K562 (cell line): Measurements from ENCODE around the gene ABCC1. TPM values are rescaled to one million over a fixed set of nuclear protein-coding genes. Genes with fewer than 3 reads are reported as not detected.

ENCODE experiments used
- ARHGAP35 ChIP-seq: fragments of 450-650 bp; IDR thresholded peaks from 2 replicates; pipeline ENCODE4 v1.6.1; 2018; ENCODE audit not compliant: partially characterized antibody
- ATF7 ChIP-seq: fragments of 450-650 bp; IDR thresholded peaks from 2 replicates; pipeline ENCODE4 v1.7.1; 2014; ENCODE audit warnings: mild to moderate bottlenecking, moderate library complexity
- CTCFL ChIP-seq: IDR thresholded peaks from 2 replicates; pipeline ENCODE4 v1.6.1; 2011; ENCODE audit warnings: borderline replicate concordance, low read depth, mild to moderate bottlenecking, moderate library complexity, low read length; ENCODE audit not compliant: insufficient read depth, poor library complexity, severe bottlenecking
- DPF2 ChIP-seq: fragments of 450-650 bp; IDR thresholded peaks from 2 replicates; pipeline ENCODE4 v1.6.1; 2016
- ELF1 ChIP-seq: fragments of 200-800 bp; sonication (Bioruptor generic); IDR thresholded peaks from 2 replicates; pipeline ENCODE4 v1.6.1; 2016; ENCODE audit warnings: missing genetic modification characterization, missing compliant biosample characterization
- L3MBTL2 ChIP-seq: fragments of 450-650 bp; IDR thresholded peaks from 2 replicates; pipeline ENCODE4 v1.6.1; 2016; ENCODE audit warnings: mild to moderate bottlenecking, moderate library complexity
- MAX ChIP-seq: sonication (generic); formaldehyde crosslinking; IDR thresholded peaks from 2 replicates; pipeline ENCODE4 v1.9.0; 2022; ENCODE audit warnings: mild to moderate bottlenecking, missing genetic modification reagents
- MAZ ChIP-seq, 2 experiments: fragments of 450-650 bp in 1 of 2; sonication (generic) in 1 of 2; formaldehyde crosslinking; IDR thresholded peaks in 1 of 2; conservative IDR thresholded peaks in 1 of 2; 2 replicates each; pipeline versions ENCODE4 v1.4.0 to v1.5.0; 2020; ENCODE audit warnings: mild to moderate bottlenecking in 1 of 2, missing genetic modification reagents in 1 of 2
- MCM7 ChIP-seq, 2 experiments: fragments of 450-650 bp; IDR thresholded peaks; 2 replicates each; pipeline ENCODE4 v1.6.1; 2016 to 2018
- MNT ChIP-seq, 2 experiments: fragments of 450-650 bp; conservative IDR thresholded peaks; 2 replicates each; pipeline ENCODE4 v1.6.1; 2017; ENCODE audit warnings: mild to moderate bottlenecking in 2 of 2, moderate library complexity in 2 of 2
- PBX2 ChIP-seq, 2 experiments: IDR thresholded peaks in 1 of 2; conservative IDR thresholded peaks in 1 of 2; 2 replicates each; pipeline ENCODE4 v1.6.1; 2016; ENCODE audit warnings: low read depth in 2 of 2, mild to moderate bottlenecking in 1 of 2, missing compliant biosample characterization in 1 of 2, missing genetic modification characterization in 1 of 2, moderate library complexity in 1 of 2
- RNF219 ChIP-seq: fragments of 250-450 bp; sonication (Bioruptor Pico); IDR thresholded peaks from 2 replicates; pipeline ENCODE4 v1.5.0; 2022; ENCODE audit warnings: mild to moderate bottlenecking
- USF2 ChIP-seq: sonication (generic); formaldehyde crosslinking; IDR thresholded peaks from 2 replicates; pipeline ENCODE4 v1.5.0; 2020; ENCODE audit warnings: missing genetic modification reagents
- YBX1 ChIP-seq: fragments of 450-650 bp; IDR thresholded peaks from 2 replicates; pipeline ENCODE4 v1.7.1; 2016; ENCODE audit warnings: mild to moderate bottlenecking
- ZNF133 ChIP-seq: fragments of 250-450 bp; sonication (Bioruptor Pico); IDR thresholded peaks from 2 replicates; pipeline ENCODE4 v1.4.0; 2020; ENCODE audit warnings: mild to moderate bottlenecking
- polyA plus RNA-seq, 8 experiments: library from polyadenylated mRNA; depleted of rRNA in 4 of 8; stranded (reverse) in 5 of 8; unstranded in 3 of 8; fragments of >200 nt; fragmentation: Nextera tagmentation in 2 of 8; fragmentation: Illumina TruSeq in 1 of 8; extraction: Ambion mirVana in 2 of 8; extraction: Trizol in 1 of 8; gene quantifications; 2 replicates each; pipeline versions ENCODE4 v1.2.1 to v1.2.3, GENCODE V29; 2011 to 2014; ENCODE audit warnings: inconsistent platforms in 1 of 8, missing spikeins in 1 of 8
- total RNA-seq, 7 experiments: library from RNA; depleted of rRNA in 6 of 7; stranded (reverse); fragments of >200 nt in 6 of 7; fragmentation: Illumina TruSeq in 2 of 7; extraction: Trizol in 2 of 7; gene quantifications; 2 replicates each; pipeline versions ENCODE4 v1.2.1 to v1.2.3, GENCODE V29; 2011 to 2021; ENCODE audit warnings: low replicate concordance in 1 of 7

Gene ABCC1
- total and polyA plus RNA-seq, 9 of the 15 experiments (the other 6 are each of a cell fraction or from before 2014, with no cell fraction given) = 3.9 to 41.6 (median 10.0) TPM

- TF ChIP-seq MNT (conservative IDR thresholded peaks at IDR 0.05) = 0 out of 4 replicates have a peak, but pooled peaks of 1 of the 2 experiments have one; percentile 47
- peak; percentile 67 for TF ChIP-seq ELF1 (tag)
- TF ChIP-seq USF2 (CRISPR knock-in tag) = peak; percentile 96
- TF ChIP-seq CTCFL = no peak
- TF ChIP-seq DPF2 = 0 out of 2 replicates have a peak, but pooled peaks have one; percentile 18
- TF ChIP-seq PBX2 (CRISPR knock-in tag; IDR thresholded peaks at IDR 0.05; ENCODE audit: low read depth) = no peak
- peak; percentile 74 for TF ChIP-seq PBX2 (tag; conservative IDR thresholded peaks at IDR 0.05; ENCODE audit: low read depth)
- no peak for TF ChIP-seq YBX1
- TF ChIP-seq ATF7 = no peak
- 0 out of 2 replicates have a peak, but pooled peaks have one; percentile 17 for TF ChIP-seq L3MBTL2
- no peak for TF ChIP-seq RNF219 (CRISPR knock-in tag)
- no peak for TF ChIP-seq MCM7 (IDR thresholded peaks at IDR 0.05)
- no peak for TF ChIP-seq ZNF133
- TF ChIP-seq ARHGAP35 = no peak
- TF ChIP-seq MAX = peak; percentile 76
- TF ChIP-seq MAZ (CRISPR knock-in tag; conservative IDR thresholded peaks at IDR 0.05 in 1 of 2, IDR thresholded peaks at IDR 0.05 in 1 of 2) = no peak
Observed at GRCh38 chr16:16083421-16084156, 134.2 kb downstream of the ABCC1 start (continued).
